ENCODE measurements around the gene DCUN1D2. TPM values are rescaled to one million over a fixed set of nuclear protein-coding genes. Genes with fewer than 3 reads are reported as not detected.

Gene DCUN1D2
- total and polyA plus RNA-seq, 10 of the 15 experiments (the other 5 are each of a cell fraction or from before 2014, with no cell fraction given): 2.5 to 23.6 (median 9.3) TPM

DNA sequence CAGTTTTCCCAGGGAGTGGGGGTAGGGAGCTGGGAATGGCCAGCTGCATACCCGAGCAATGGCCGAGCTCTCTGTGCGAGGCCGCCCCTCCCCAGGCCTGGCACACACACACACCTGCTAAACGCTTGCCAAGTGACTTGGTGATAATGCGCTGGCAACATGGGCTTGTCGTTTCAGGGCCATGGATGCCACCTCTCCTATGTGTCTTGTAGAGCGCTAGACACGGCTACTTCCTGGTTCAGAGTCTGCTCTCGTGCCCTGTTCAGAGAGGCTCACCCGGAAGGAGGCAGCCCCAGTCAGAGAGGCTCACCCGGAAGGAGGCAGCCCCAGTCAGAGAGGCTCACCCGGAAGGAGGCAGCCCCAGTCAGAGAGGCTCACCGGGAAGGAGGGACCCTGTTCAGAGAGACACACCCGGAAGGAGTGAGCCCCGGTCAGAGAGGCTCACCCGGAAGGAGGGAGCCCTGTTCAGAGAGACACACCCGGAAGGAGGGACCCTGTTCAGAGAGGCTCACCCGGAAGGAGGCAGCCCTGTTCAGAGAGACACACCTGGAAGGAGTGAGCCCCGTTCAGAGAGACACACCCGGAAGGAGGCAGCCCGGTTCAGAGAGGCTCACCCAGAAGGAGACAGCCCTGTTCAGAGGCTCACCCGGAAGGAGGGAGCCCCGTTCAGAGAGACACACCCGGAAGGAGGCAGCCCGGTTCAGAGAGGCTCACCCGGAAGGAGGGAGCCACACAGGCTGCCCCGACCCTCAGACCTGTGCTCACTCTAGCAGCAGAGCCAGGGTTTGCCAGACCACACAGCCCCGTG lies 41.4 kb downstream of the DCUN1D2 start (continued):
- no peak for TF ChIP-seq CUX1 (IDR thresholded peaks at IDR 0.05; ENCODE audit: insufficient replicate concordance, low read depth, low read length)
- no peak for TF ChIP-seq ZNF207 (IDR thresholded peaks at IDR 0.05; ENCODE audit: borderline replicate concordance)
- TF ChIP-seq CEBPB (IDR thresholded peaks at IDR 0.05; ENCODE audit: borderline replicate concordance in 1 of 2, low read depth in 2 of 2, low read length in 2 of 2): no peak
- TF ChIP-seq PKNOX1 (IDR thresholded peaks at IDR 0.05): no peak
- TF ChIP-seq IKZF1 (conservative IDR thresholded peaks at IDR 0.05): no peak
- TF ChIP-seq, protein P1, sequence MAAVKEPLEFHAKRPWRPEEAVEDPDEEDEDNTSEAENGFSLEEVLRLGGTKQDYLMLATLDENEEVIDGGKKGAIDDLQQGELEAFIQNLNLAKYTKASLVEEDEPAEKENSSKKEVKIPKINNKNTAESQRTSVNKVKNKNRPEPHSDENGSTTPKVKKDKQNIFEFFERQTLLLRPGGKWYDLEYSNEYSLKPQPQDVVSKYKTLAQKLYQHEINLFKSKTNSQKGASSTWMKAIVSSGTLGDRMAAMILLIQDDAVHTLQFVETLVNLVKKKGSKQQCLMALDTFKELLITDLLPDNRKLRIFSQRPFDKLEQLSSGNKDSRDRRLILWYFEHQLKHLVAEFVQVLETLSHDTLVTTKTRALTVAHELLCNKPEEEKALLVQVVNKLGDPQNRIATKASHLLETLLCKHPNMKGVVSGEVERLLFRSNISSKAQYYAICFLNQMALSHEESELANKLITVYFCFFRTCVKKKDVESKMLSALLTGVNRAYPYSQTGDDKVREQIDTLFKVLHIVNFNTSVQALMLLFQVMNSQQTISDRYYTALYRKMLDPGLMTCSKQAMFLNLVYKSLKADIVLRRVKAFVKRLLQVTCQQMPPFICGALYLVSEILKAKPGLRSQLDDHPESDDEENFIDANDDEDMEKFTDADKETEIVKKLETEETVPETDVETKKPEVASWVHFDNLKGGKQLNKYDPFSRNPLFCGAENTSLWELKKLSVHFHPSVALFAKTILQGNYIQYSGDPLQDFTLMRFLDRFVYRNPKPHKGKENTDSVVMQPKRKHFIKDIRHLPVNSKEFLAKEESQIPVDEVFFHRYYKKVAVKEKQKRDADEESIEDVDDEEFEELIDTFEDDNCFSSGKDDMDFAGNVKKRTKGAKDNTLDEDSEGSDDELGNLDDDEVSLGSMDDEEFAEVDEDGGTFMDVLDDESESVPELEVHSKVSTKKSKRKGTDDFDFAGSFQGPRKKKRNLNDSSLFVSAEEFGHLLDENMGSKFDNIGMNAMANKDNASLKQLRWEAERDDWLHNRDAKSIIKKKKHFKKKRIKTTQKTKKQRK (IDR thresholded peaks at IDR 0.05; ENCODE audit: low read depth, low read length): no peak
